HG03103 (cell line): Measurements from ENCODE around the gene OR5H1.

Source experiments
- ATAC-seq: cut with Tn5 transposase; IDR thresholded peaks from one replicate; pipeline ENCODE4 v1.9.1; 2021; ENCODE audit warnings: low read depth; ENCODE audit not compliant: unreplicated experiment

Gene OR5H1

GRCh38 chr3:98185180-98185579 is 54.7 kb downstream of the OR5H1 start:
- ATAC-seq = no peak
